NCI-H2029 treated with DMSO at 0.1 percent for 48 hours (cell line): Measurements from ENCODE around the gene HEATR5A.
"Not testable (repeated sequence)": the region's sequence is repeated elsewhere in the genome, so short reads cannot be mapped to it uniquely, and the experiment has no call there.

ENCODE experiments used
- DNase-seq: peaks from one replicate; lab custom pipeline; 2025; lab: John Stamatoyannopoulos, UW

HEATR5A gene

GRCh38 chr14:31257554-31258426 is 162.6 kb downstream of the HEATR5A start:
- DNase-seq: not testable (repeated sequence)

GRCh38 chr14:31257244-31257553 is 163.2 kb downstream of the HEATR5A start:
- DNase-seq: no peak

- no peak for DNase-seq
Observed at GRCh38 chr14:31256534-31257243, 163.7 kb downstream of the HEATR5A start.

- not testable (repeated sequence) for DNase-seq
Observed at GRCh38 chr14:31255918-31256317, 164.4 kb downstream of the HEATR5A start.

- no peak for DNase-seq
Observed at GRCh38 chr14:31255286-31255685, 165.1 kb downstream of the HEATR5A start.

GRCh38 chr14:31253746-31254471 is 166.4 kb downstream of the HEATR5A start:
- DNase-seq: no peak

GRCh38 chr14:31252865-31253264 is 167.5 kb downstream of the HEATR5A start:
- DNase-seq: no peak

- DNase-seq: no peak
Observed at GRCh38 chr14:31251028-31251958, 169.1 kb downstream of the HEATR5A start.

GRCh38 chr14:31244626-31245025 is 175.7 kb downstream of the HEATR5A start:
- no peak for DNase-seq

- DNase-seq: no peak
Observed at GRCh38 chr14:31243860-31244259, 176.5 kb downstream of the HEATR5A start.

- DNase-seq: not testable (repeated sequence)
Observed at GRCh38 chr14:31242161-31242940, 178.0 kb downstream of the HEATR5A start.
